ENCODE measurements around the gene CCDC88A. TPM values are rescaled to one million over a fixed set of nuclear protein-coding genes. Genes with fewer than 3 reads are reported as not detected.
"Not testable (repeated sequence)": the region's sequence is repeated elsewhere in the genome, so short reads cannot be mapped to it uniquely, and the experiment has no call there.

Gene CCDC88A
- total and polyA plus RNA-seq, 2 donors (not counting 3 experiments of a cell fraction or from before 2014, with no cell fraction given), result 21.1 to 77.4 TPM

- H3K4me2 ChIP-seq (ENCODE audit: insufficient read depth, low read length); H3K27me3 ChIP-seq (ENCODE audit: control insufficient read depth in 2 of 2, insufficient read depth in 2 of 2, low read length in 2 of 2); POLR2A ChIA-PET; dilution Hi-C loops (cut with MboI; ENCODE audit: extremely low pct_ligation_motif_present, low sequenced_read_pairs); CTCF ChIA-PET; H3K4me1 ChIP-seq (ENCODE audit: control insufficient read depth, extremely low read depth, insufficient read depth, low read length); H2AFZ ChIP-seq (ENCODE audit: low read depth, low read length); DNase-seq (ENCODE audit: low read depth, low spot score); H3K9me1 ChIP-seq (replicated peaks; ENCODE audit: control insufficient read depth, extremely low read depth, insufficient read depth, low read length); H4K20me1 ChIP-seq (replicated peaks; ENCODE audit: control insufficient read depth, extremely low read depth, insufficient read depth, low read length); intact Hi-C loops (cut with micrococcal nuclease); H3K27ac ChIP-seq (ENCODE audit: insufficient read depth, low read depth, low read length); H3K36me3 ChIP-seq (ENCODE audit: control insufficient read depth in 2 of 2, extremely low read depth in 1 of 2, insufficient read depth in 2 of 2, low read length in 2 of 2); H3K9ac ChIP-seq (replicated peaks; ENCODE audit: extremely low read depth, insufficient read depth, low read length); H3K9me3 ChIP-seq (replicated peaks; ENCODE audit: control insufficient read depth, insufficient read depth, low read length); FAIRE-seq; H3K4me3 ChIP-seq (replicated peaks in 1 of 3; ENCODE audit: insufficient read depth in 1 of 3, low read depth in 1 of 3, low read length in 3 of 3); H3K79me2 ChIP-seq (ENCODE audit: control insufficient read depth, insufficient read depth, low read length); BruUV-seq (replicated peaks): not testable (repeated sequence)
Observed at GRCh38 chr2:55279214-55279835, 140.3 kb downstream of the CCDC88A start.

GRCh38 chr2:55277310-55277709 is 142.3 kb downstream of the CCDC88A start:
- H4K20me1 ChIP-seq (replicated peaks; ENCODE audit: control insufficient read depth, extremely low read depth, insufficient read depth, low read length), result no peaks in the 10 kb centered on the region
- CTCF ChIA-PET, result interaction anchor here (0.7 kb wide), 1 partner anchor 234 kb away, joined by 3 read pairs; no protein-coding TSS in a partner anchor
- H3K4me1 ChIP-seq (ENCODE audit: control insufficient read depth, extremely low read depth, insufficient read depth, low read length), result no peaks in the 10 kb centered on the region
- FAIRE-seq (no peak), DNase-seq (ENCODE audit: low read depth, low spot score) (no peak)
- H3K9me1 ChIP-seq (replicated peaks; ENCODE audit: control insufficient read depth, extremely low read depth, insufficient read depth, low read length), result no peaks in the 10 kb centered on the region
- H3K4me3 ChIP-seq (replicated peaks in 1 of 3; ENCODE audit: insufficient read depth in 1 of 3, low read depth in 1 of 3, low read length in 3 of 3), result no peak overlapping the region
- intact Hi-C loops (cut with micrococcal nuclease), result no loop called here
- H3K9ac ChIP-seq (replicated peaks; ENCODE audit: extremely low read depth, insufficient read depth, low read length), result no peak overlapping the region
- H3K79me2 ChIP-seq (ENCODE audit: control insufficient read depth, insufficient read depth, low read length), result no peaks in the 10 kb centered on the region
- BruUV-seq (replicated peaks), result no TSS peak
- no peak for TF ChIP-seq POLR2AphosphoS5 (IDR thresholded peaks at IDR 0.05; ENCODE audit: insufficient read depth, low read depth, low read length)
- TF ChIP-seq JUN (IDR thresholded peaks at IDR 0.05; ENCODE audit: borderline replicate concordance, insufficient read depth, insufficient read length, low read depth), result no peak
- no peak for TF ChIP-seq GATA2 (IDR thresholded peaks at IDR 0.05; ENCODE audit: insufficient read depth, insufficient read length, low read depth, low read length)
- no peak for TF ChIP-seq FOS (IDR thresholded peaks at IDR 0.05; ENCODE audit: borderline replicate concordance, insufficient read depth, low read length)
- TF ChIP-seq, protein P1, sequence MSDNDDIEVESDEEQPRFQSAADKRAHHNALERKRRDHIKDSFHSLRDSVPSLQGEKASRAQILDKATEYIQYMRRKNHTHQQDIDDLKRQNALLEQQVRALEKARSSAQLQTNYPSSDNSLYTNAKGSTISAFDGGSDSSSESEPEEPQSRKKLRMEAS (IDR thresholded peaks at IDR 0.05; ENCODE audit: insufficient read depth, insufficient read length), result no peak
- no peak for TF ChIP-seq MYC (IDR thresholded peaks at IDR 0.05; ENCODE audit: low read depth, low read length)
- no peak for TF ChIP-seq CTCF (IDR thresholded peaks at IDR 0.05; ENCODE audit: extremely low read depth in 1 of 2, insufficient read depth in 1 of 2, low read depth in 1 of 2, low read length in 2 of 2)
- TF ChIP-seq POLR2A (IDR thresholded peaks at IDR 0.05; ENCODE audit: low read depth, low read length), result no peak
- TF ChIP-seq EZH2 (IDR thresholded peaks at IDR 0.05; ENCODE audit: borderline replicate concordance, low read depth, low read length, severe bottlenecking), result no peak
- dilution Hi-C loops (cut with MboI; ENCODE audit: extremely low pct_ligation_motif_present, low sequenced_read_pairs), result no loop called here
- no peaks in the 10 kb centered on the region for H3K9me3 ChIP-seq (replicated peaks; ENCODE audit: control insufficient read depth, insufficient read depth, low read length)
- no peak overlapping the region for H3K27ac ChIP-seq (ENCODE audit: insufficient read depth, low read depth, low read length)
- H3K4me2 ChIP-seq (ENCODE audit: insufficient read depth, low read length), result no peak overlapping the region
- no peaks in the 10 kb centered on the region for H3K36me3 ChIP-seq (ENCODE audit: control insufficient read depth in 2 of 2, extremely low read depth in 1 of 2, insufficient read depth in 2 of 2, low read length in 2 of 2)
- H3K27me3 ChIP-seq (ENCODE audit: control insufficient read depth in 2 of 2, insufficient read depth in 2 of 2, low read length in 2 of 2), result no peaks in the 10 kb centered on the region
- POLR2A ChIA-PET, result no interaction called here
- no peak overlapping the region for H2AFZ ChIP-seq (ENCODE audit: low read depth, low read length)

GRCh38 chr2:55274346-55274745 is 145.3 kb downstream of the CCDC88A start:
- H3K27ac ChIP-seq (ENCODE audit: insufficient read depth, low read depth, low read length); H4K20me1 ChIP-seq (replicated peaks; ENCODE audit: control insufficient read depth, extremely low read depth, insufficient read depth, low read length); H3K9me1 ChIP-seq (replicated peaks; ENCODE audit: control insufficient read depth, extremely low read depth, insufficient read depth, low read length); DNase-seq (ENCODE audit: low read depth, low spot score); H3K9ac ChIP-seq (replicated peaks; ENCODE audit: extremely low read depth, insufficient read depth, low read length); H3K79me2 ChIP-seq (ENCODE audit: control insufficient read depth, insufficient read depth, low read length); POLR2A ChIA-PET; H3K4me1 ChIP-seq (ENCODE audit: control insufficient read depth, extremely low read depth, insufficient read depth, low read length); FAIRE-seq; dilution Hi-C loops (cut with MboI; ENCODE audit: extremely low pct_ligation_motif_present, low sequenced_read_pairs); CTCF ChIA-PET; intact Hi-C loops (cut with micrococcal nuclease); H3K4me2 ChIP-seq (ENCODE audit: insufficient read depth, low read length); H3K9me3 ChIP-seq (replicated peaks; ENCODE audit: control insufficient read depth, insufficient read depth, low read length); BruUV-seq (replicated peaks); H3K4me3 ChIP-seq (replicated peaks in 1 of 3; ENCODE audit: insufficient read depth in 1 of 3, low read depth in 1 of 3, low read length in 3 of 3); H2AFZ ChIP-seq (ENCODE audit: low read depth, low read length); H3K36me3 ChIP-seq (ENCODE audit: control insufficient read depth in 2 of 2, extremely low read depth in 1 of 2, insufficient read depth in 2 of 2, low read length in 2 of 2); H3K27me3 ChIP-seq (ENCODE audit: control insufficient read depth in 2 of 2, insufficient read depth in 2 of 2, low read length in 2 of 2): not testable (repeated sequence)

Data from endothelial cell of umbilical vein (primary cell).